ENCODE measurements around the gene OR10G6. TPM values are rescaled to one million over a fixed set of nuclear protein-coding genes. Genes with fewer than 3 reads are reported as not detected.

OR10G6 gene
- total RNA-seq = not detected

DNA sequence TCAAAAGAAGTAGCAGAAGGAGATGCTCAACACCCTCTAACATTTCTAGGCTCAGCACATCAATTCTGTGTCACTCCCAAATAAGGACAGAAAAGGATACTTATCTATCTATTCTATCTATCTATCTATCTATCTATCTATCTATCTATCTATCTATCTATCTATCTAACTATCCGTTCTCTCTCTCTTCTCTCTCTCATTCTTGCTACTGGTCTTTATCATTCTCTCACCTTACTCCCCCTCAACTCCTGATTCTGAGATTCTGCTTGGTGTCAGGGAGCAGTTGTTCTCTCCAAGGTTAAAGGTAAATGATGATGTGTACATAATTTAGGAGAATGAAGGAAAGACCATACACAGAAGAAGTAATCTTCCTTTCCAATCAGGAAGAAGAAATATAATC, at the start of gene OR10G6:
Gene OR10G6, minus strand, starts transcription at position 43 of the 400 bp plus-strand sequence. Its CDS starts 0 bp downstream, at position 43.
- DNase-seq (no peak), ATAC-seq (no peak)
- Mint-ChIP-seq H3K27me3 (no peaks in the 10 kb centered on the region), H3K36me3 (ENCODE audit: low read depth) (no peaks in the 10 kb centered on the region), H3K4me1 (ENCODE audit: low read depth) (no peaks in the 10 kb centered on the region), H3K4me3 (no peak within 1 kb of the TSS), H3K27ac (no peak within 1 kb of the TSS), H3K9me3 (no peaks in the 10 kb centered on the region)
- TF ChIP-seq, protein P1, sequence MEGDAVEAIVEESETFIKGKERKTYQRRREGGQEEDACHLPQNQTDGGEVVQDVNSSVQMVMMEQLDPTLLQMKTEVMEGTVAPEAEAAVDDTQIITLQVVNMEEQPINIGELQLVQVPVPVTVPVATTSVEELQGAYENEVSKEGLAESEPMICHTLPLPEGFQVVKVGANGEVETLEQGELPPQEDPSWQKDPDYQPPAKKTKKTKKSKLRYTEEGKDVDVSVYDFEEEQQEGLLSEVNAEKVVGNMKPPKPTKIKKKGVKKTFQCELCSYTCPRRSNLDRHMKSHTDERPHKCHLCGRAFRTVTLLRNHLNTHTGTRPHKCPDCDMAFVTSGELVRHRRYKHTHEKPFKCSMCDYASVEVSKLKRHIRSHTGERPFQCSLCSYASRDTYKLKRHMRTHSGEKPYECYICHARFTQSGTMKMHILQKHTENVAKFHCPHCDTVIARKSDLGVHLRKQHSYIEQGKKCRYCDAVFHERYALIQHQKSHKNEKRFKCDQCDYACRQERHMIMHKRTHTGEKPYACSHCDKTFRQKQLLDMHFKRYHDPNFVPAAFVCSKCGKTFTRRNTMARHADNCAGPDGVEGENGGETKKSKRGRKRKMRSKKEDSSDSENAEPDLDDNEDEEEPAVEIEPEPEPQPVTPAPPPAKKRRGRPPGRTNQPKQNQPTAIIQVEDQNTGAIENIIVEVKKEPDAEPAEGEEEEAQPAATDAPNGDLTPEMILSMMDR (IDR thresholded peaks at IDR 0.05) = no peak
- ChIA-PET CTCF (no interaction called here), POLR2A (no interaction called here)
- intact Hi-C loops (cut with micrococcal nuclease) = no loop called here

GRCh38 chr11:124043420-124043819, 48.5 kb upstream of the OR10G6 start:
- Mint-ChIP-seq H3K4me3 (no peak overlapping the region), H3K9me3 (no peaks in the 10 kb centered on the region), H3K27ac (no peak overlapping the region), H3K27me3 (peaks cover 5% of the 10 kb centered on the region), H3K36me3 (ENCODE audit: low read depth) (no peaks in the 10 kb centered on the region), H3K4me1 (ENCODE audit: low read depth) (no peaks in the 10 kb centered on the region)
- ChIA-PET CTCF (no interaction called here), POLR2A (no interaction called here)
- no peak for ATAC-seq
- intact Hi-C loops (cut with micrococcal nuclease) = no loop called here
- TF ChIP-seq, protein P1 (IDR thresholded peaks at IDR 0.05) = no peak
- DNase-seq = no peak

DNA sequence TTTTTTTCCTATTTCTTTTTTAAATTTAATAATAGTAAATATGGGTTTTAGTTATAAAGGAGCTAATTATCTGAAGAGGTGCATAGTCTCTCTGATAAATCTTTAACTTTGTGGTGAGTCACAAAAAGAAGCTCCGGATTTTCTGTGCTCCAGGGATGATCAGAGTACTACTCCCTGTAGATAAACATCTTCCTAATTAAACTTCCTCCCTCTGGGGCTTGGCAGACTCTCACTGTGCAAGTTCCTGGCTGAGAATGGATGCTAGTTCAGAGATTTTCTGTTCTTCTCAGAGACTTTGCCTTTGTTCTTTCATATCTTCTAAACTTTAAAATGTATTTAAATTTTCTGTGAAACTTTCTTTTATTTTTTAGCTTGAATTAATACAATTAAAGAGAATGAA, 46.3 kb upstream of the OR10G6 start, which contains the start of gene OR10G7:
Gene OR10G7, minus strand, starts transcription at position 72 of the 400 bp plus-strand sequence. CDS start 2,324 bp downstream, outside the sequence.
- DNase-seq = no peak
- intact Hi-C loops (cut with micrococcal nuclease) = no loop called here

DNA sequence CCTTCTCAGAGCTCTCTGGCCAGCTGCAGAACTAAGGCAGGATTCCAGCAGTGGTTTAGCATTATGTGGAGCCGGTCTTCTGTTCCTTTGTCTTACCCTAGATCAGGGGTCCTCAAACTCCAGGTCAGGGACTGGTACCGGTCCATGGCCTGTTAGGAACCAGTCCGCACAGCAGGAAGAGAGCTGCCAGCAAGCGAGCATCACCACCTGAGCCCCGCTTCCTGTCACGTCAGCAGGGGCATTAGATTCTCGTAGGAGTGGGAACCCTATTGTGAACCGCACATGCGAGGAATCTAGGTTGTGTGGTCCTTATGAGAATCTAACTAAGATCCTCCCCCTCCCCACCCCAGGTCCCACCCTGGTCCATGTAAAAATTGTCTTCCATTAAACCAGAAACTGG, 44.6 kb upstream of the OR10G6 start:
- Mint-ChIP-seq H3K4me1 (ENCODE audit: low read depth) (no peaks in the 10 kb centered on the region), H3K9me3 (no peaks in the 10 kb centered on the region), H3K36me3 (ENCODE audit: low read depth) (no peaks in the 10 kb centered on the region), H3K4me3 (no peak overlapping the region), H3K27me3 (peaks cover 6% of the 10 kb centered on the region), H3K27ac (no peak overlapping the region)
- intact Hi-C loops (cut with micrococcal nuclease) = no loop called here
- ChIA-PET CTCF (no interaction called here), POLR2A (no interaction called here)
- TF ChIP-seq, protein P1 (IDR thresholded peaks at IDR 0.05) = no peak
- ATAC-seq (no peak), DNase-seq (no peak)

More for the DNA sequence above, 46.3 kb upstream of the OR10G6 start, which contains the start of gene OR10G7:
- ChIA-PET POLR2A (no interaction called here), CTCF (no interaction called here)
- Mint-ChIP-seq H3K4me3 (no peak within 1 kb of the TSS), H3K4me1 (ENCODE audit: low read depth) (no peaks in the 10 kb centered on the region), H3K27me3 (peaks cover under 1% of the 10 kb centered on the region), H3K27ac (no peak within 1 kb of the TSS), H3K36me3 (ENCODE audit: low read depth) (no peaks in the 10 kb centered on the region), H3K9me3 (no peaks in the 10 kb centered on the region)
- TF ChIP-seq, protein P1 (IDR thresholded peaks at IDR 0.05) = no peak
- no peak for ATAC-seq

DNA sequence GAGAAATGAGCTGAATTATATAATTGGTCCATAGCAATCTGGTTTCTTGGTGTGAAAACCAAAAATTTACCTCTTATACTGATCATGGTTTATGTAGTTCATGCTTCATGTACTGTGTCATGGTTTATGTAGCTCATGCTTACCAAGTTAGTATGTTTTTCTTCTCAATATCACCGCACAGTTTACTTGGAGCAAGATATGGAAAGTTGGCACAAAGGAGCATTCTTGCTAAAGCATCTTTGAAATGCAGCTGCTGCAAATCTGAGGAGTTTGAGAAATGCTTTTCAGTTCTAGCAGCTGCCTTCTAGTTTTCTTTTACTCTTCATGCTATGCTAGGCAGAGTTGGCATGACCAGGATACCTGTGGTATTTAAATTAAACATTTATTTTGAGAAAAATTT, 41.7 kb upstream of the OR10G6 start:
- intact Hi-C loops (cut with micrococcal nuclease) = no loop called here
- no peak overlapping the region for H3K27ac Mint-ChIP-seq
- TF ChIP-seq, protein P1 (IDR thresholded peaks at IDR 0.05) = no peak
- peaks cover 6% of the 10 kb centered on the region for H3K27me3 Mint-ChIP-seq
- no peak for ATAC-seq
- no peak overlapping the region for H3K4me3 Mint-ChIP-seq
- DNase-seq = no peak
- H3K4me1 Mint-ChIP-seq (ENCODE audit: low read depth) = no peaks in the 10 kb centered on the region
- no peaks in the 10 kb centered on the region for H3K9me3 Mint-ChIP-seq
- ChIA-PET CTCF (no interaction called here), POLR2A (no interaction called here)
- no peaks in the 10 kb centered on the region for H3K36me3 Mint-ChIP-seq (ENCODE audit: low read depth)
